ENCODE results near the gene AFF2.

GRCh38 chrX:148562846-148563245 is 62.4 kb downstream of the AFF2 start:
- TF ChIP-seq POLR2AphosphoS5 (IDR thresholded peaks at IDR 0.05; ENCODE audit: low read depth, low read length) (no peak), SPI1 (IDR thresholded peaks at IDR 0.05; ENCODE audit: low read depth, low read length) (no peak), POLR2A (IDR thresholded peaks at IDR 0.05; ENCODE audit: low read depth, low read length) (no peak), TAF1 (IDR thresholded peaks at IDR 0.05; ENCODE audit: low read depth, low read length) (no peak), POU2F2 (IDR thresholded peaks at IDR 0.05; ENCODE audit: low read depth, low read length) (no peak), PAX5 (IDR thresholded peaks at IDR 0.05; ENCODE audit: insufficient read depth, low read length, severe bottlenecking) (no peak)
